CD4-positive, CD25-positive, alpha-beta regulatory T cell (primary cell): ENCODE measurements around the gene PGK1. TPM values are rescaled to one million over a fixed set of nuclear protein-coding genes. Genes with fewer than 3 reads are reported as not detected.
"Not testable (repeated sequence)": the region's sequence is repeated elsewhere in the genome, so short reads cannot be mapped to it uniquely, and the experiment has no call there.

Experiments
- ATAC-seq, 2 donors: fragments of 150-1000 bp; cut with Tn5 transposase; one replicate each; pipeline ENCODE4 v1.10.0; 2021; ENCODE audit warnings: low read depth in 2 of 2, moderate number of reproducible peaks in 2 of 2, moderate library complexity in 1 of 2
- DNase-seq, 3 donors: peaks; one replicate each; pipeline versions ENCODE4 v3.0.0 to v3.0.0-alpha.2; 2012 to 2022; ENCODE audit warnings: mixed read lengths in 1 of 3
- H3K27ac ChIP-seq: one replicate; pipeline ENCODE4 v1.7.0; 2013; ENCODE audit warnings: mild to moderate bottlenecking, low read length; ENCODE audit not compliant: insufficient read depth, poor library complexity, severe bottlenecking
- H3K27me3 ChIP-seq: one replicate; pipeline ENCODE4 v1.7.0; 2013; ENCODE audit warnings: low read length; ENCODE audit not compliant: control insufficient read depth, insufficient read depth
- H3K36me3 ChIP-seq: one replicate; pipeline ENCODE4 v1.7.0; 2013; ENCODE audit warnings: mild to moderate bottlenecking, low read length, moderate library complexity; ENCODE audit not compliant: control insufficient read depth, insufficient read depth
- H3K4me1 ChIP-seq: 2 replicates; pipeline ENCODE4 v1.7.0; 2013; ENCODE audit warnings: mild to moderate bottlenecking, low read length; ENCODE audit not compliant: insufficient read depth, control insufficient read depth, poor library complexity, severe bottlenecking
- H3K4me3 ChIP-seq: one replicate; pipeline ENCODE4 v1.7.0; 2013; ENCODE audit warnings: low read depth, mild to moderate bottlenecking, low read length, moderate library complexity
- H3K9me3 ChIP-seq, 2 experiments: 1 replicate in 1 of 2; 2 replicates in 1 of 2; pipeline ENCODE4 v1.7.0; 2013; ENCODE audit warnings: low read length in 2 of 2, mild to moderate bottlenecking in 1 of 2, moderate library complexity in 1 of 2; ENCODE audit not compliant: control insufficient read depth in 2 of 2
- H3K27ac Mint-ChIP-seq, 3 donors: one replicate each; pipeline ENCODE4 v1.8.0; 2020 to 2022; ENCODE audit warnings: mild to moderate bottlenecking in 3 of 3, mixed read lengths in 3 of 3, moderate library complexity in 2 of 3
- H3K27me3 Mint-ChIP-seq: one replicate; pipeline ENCODE4 v1.8.0; 2022; ENCODE audit warnings: mild to moderate bottlenecking, mixed read lengths
- H3K36me3 Mint-ChIP-seq: one replicate; pipeline ENCODE4 v1.8.0; 2020; ENCODE audit warnings: mixed read lengths
- H3K4me1 Mint-ChIP-seq, 4 donors: one replicate each; pipeline ENCODE4 v1.8.0; 2020 to 2022; ENCODE audit warnings: mixed read lengths in 4 of 4, mild to moderate bottlenecking in 1 of 4
- H3K4me3 Mint-ChIP-seq, 4 donors: one replicate each; pipeline ENCODE4 v1.8.0; 2020 to 2022; ENCODE audit warnings: mild to moderate bottlenecking in 4 of 4, mixed read lengths in 4 of 4, moderate library complexity in 3 of 4
- H3K9me3 Mint-ChIP-seq, 7 donors: one replicate each; pipeline ENCODE4 v1.8.0; 2020 to 2022; ENCODE audit warnings: mixed read lengths in 7 of 7, mild to moderate bottlenecking in 3 of 7, moderate library complexity in 2 of 7
- polyA plus RNA-seq, 4 donors: library from polyadenylated mRNA; unstranded; fragments of 300-500 nt; fragmentation: Illumina TruSeq; gene quantifications; one replicate each; pipeline ENCODE4 v1.2.3, GENCODE V29; 2021
- total RNA-seq: library from RNA; stranded (reverse); gene quantifications from one replicate; pipeline ENCODE4 v1.2.3, GENCODE V29; 2022

Gene PGK1
- total and polyA plus RNA-seq, 5 donors from 2014 or later = 254 to 490 (median 436) TPM

GRCh38 chrX:78118628-78119027, 14.6 kb downstream of the PGK1 start:
- no peak overlapping the region for H3K4me3 Mint-ChIP-seq
- H3K4me1 Mint-ChIP-seq = peaks cover 0 to 48% (median 22%) of the 10 kb centered on the region in 4 donors
- no peak for ATAC-seq

GRCh38 chrX:78119521-78120227, 15.6 kb downstream of the PGK1 start:
- peaks cover 87% of the 10 kb centered on the region for H3K36me3 ChIP-seq
- no peaks in the 10 kb centered on the region for H3K27me3 ChIP-seq
- Mint-ChIP-seq H3K36me3 (peaks cover 43% of the 10 kb centered on the region), H3K4me1 (peaks cover 4 to 43% (median 20%) of the 10 kb centered on the region in 4 donors), H3K27ac (peak overlapping the region in 2 of 3 donors; percentile 2 to 78), H3K4me3 (no peak overlapping the region), H3K9me3 (no peaks in the 10 kb centered on the region), H3K27me3 (no peaks in the 10 kb centered on the region)
- DNase-seq (no peak), ATAC-seq (no peak)
- H3K9me3 ChIP-seq = no peaks in the 10 kb centered on the region
- peak overlapping the region; percentile 33 for H3K27ac ChIP-seq
- H3K4me3 ChIP-seq = no peak overlapping the region
- H3K4me1 ChIP-seq = peaks cover 8% of the 10 kb centered on the region

More at GRCh38 chrX:78118628-78119027, 14.6 kb downstream of the PGK1 start:
- H3K27me3 Mint-ChIP-seq = no peaks in the 10 kb centered on the region
- peaks cover 40% of the 10 kb centered on the region for H3K36me3 Mint-ChIP-seq
- peaks cover 8% of the 10 kb centered on the region for H3K4me1 ChIP-seq
- H3K27ac Mint-ChIP-seq = peak overlapping the region in 1 of 3 donors; percentile 89
- H3K9me3 ChIP-seq = no peaks in the 10 kb centered on the region
- H3K27me3 ChIP-seq = no peaks in the 10 kb centered on the region
- no peak for DNase-seq
- no peaks in the 10 kb centered on the region for H3K9me3 Mint-ChIP-seq
- H3K4me3 ChIP-seq = no peak overlapping the region
- H3K27ac ChIP-seq = no peak overlapping the region
- peaks cover 87% of the 10 kb centered on the region for H3K36me3 ChIP-seq

GRCh38 chrX:78123190-78123589, 19.1 kb downstream of the PGK1 start:
- DNase-seq (no peak), ATAC-seq (no peak)
- Histone ChIP-seq H3K4me1 (no peaks in the 10 kb centered on the region), H3K27me3 (no peaks in the 10 kb centered on the region), H3K27ac (no peak overlapping the region), H3K36me3 (peaks cover 74% of the 10 kb centered on the region), H3K9me3 (no peaks in the 10 kb centered on the region), H3K4me3 (no peak overlapping the region)
- peaks cover 32% of the 10 kb centered on the region for H3K36me3 Mint-ChIP-seq
- H3K9me3 Mint-ChIP-seq = no peaks in the 10 kb centered on the region
- H3K27ac Mint-ChIP-seq = peak overlapping the region in 2 of 3 donors; percentile 40 to 53
- H3K4me1 Mint-ChIP-seq = peaks cover 2 to 19% (median 7%) of the 10 kb centered on the region in 4 donors
- no peak overlapping the region for H3K4me3 Mint-ChIP-seq
- H3K27me3 Mint-ChIP-seq = no peaks in the 10 kb centered on the region

- Mint-ChIP-seq H3K4me1 (peaks cover 2 to 14% (median 7%) of the 10 kb centered on the region in 4 donors), H3K4me3 (no peak overlapping the region), H3K36me3 (peaks cover 28% of the 10 kb centered on the region), H3K27me3 (no peaks in the 10 kb centered on the region), H3K27ac (no peak overlapping the region), H3K9me3 (no peaks in the 10 kb centered on the region)
- Histone ChIP-seq H3K27ac (no peak overlapping the region), H3K4me3 (no peak overlapping the region), H3K27me3 (no peaks in the 10 kb centered on the region), H3K4me1 (no peaks in the 10 kb centered on the region), H3K36me3 (peaks cover 65% of the 10 kb centered on the region), H3K9me3 (no peaks in the 10 kb centered on the region)
- ATAC-seq (no peak), DNase-seq (peak in 1 of 3 donors; percentile 19)
Measured at GRCh38 chrX:78124307-78124706, 20.3 kb downstream of the PGK1 start.

GRCh38 chrX:78125148-78125547, 21.1 kb downstream of the PGK1 start:
- H3K36me3 ChIP-seq = peaks cover 59% of the 10 kb centered on the region

GRCh38 chrX:78125781-78126180, 21.7 kb downstream of the PGK1 start:
- not testable (repeated sequence) for ATAC-seq, H3K4me1 ChIP-seq, H3K4me3 Mint-ChIP-seq, DNase-seq, H3K4me3 ChIP-seq, H3K27ac Mint-ChIP-seq, H3K27ac ChIP-seq, H3K27me3 ChIP-seq, H3K9me3 ChIP-seq, H3K4me1 Mint-ChIP-seq, H3K9me3 Mint-ChIP-seq, H3K27me3 Mint-ChIP-seq
- peaks cover 59% of the 10 kb centered on the region for H3K36me3 ChIP-seq
- H3K36me3 Mint-ChIP-seq = peaks cover 22% of the 10 kb centered on the region

More at GRCh38 chrX:78125148-78125547, 21.1 kb downstream of the PGK1 start:
- Histone ChIP-seq H3K4me1 (no peaks in the 10 kb centered on the region), H3K27me3 (no peaks in the 10 kb centered on the region), H3K9me3 (no peaks in the 10 kb centered on the region), H3K4me3 (no peak overlapping the region), H3K27ac (no peak overlapping the region)
- no peaks in the 10 kb centered on the region for H3K27me3 Mint-ChIP-seq
- H3K4me3 Mint-ChIP-seq = no peak overlapping the region
- no peaks in the 10 kb centered on the region for H3K9me3 Mint-ChIP-seq
- H3K4me1 Mint-ChIP-seq = peaks cover 2 to 9% (median 6%) of the 10 kb centered on the region in 4 donors
- no peak for DNase-seq
- no peak for ATAC-seq
- peaks cover 22% of the 10 kb centered on the region for H3K36me3 Mint-ChIP-seq
- H3K27ac Mint-ChIP-seq = no peak overlapping the region

GRCh38 chrX:78129714-78130113, 25.7 kb downstream of the PGK1 start:
- peaks cover 9% of the 10 kb centered on the region for H3K36me3 Mint-ChIP-seq
- H3K4me3 Mint-ChIP-seq = no peak overlapping the region
- H3K9me3 Mint-ChIP-seq = no peaks in the 10 kb centered on the region
- no peaks in the 10 kb centered on the region for H3K27me3 Mint-ChIP-seq
- H3K4me3 ChIP-seq = no peak overlapping the region
- H3K27me3 ChIP-seq = no peaks in the 10 kb centered on the region
- H3K4me1 Mint-ChIP-seq = peaks cover 0 to 5% (median 3%) of the 10 kb centered on the region in 4 donors
- no peak for DNase-seq
- no peak for ATAC-seq
- no peaks in the 10 kb centered on the region for H3K9me3 ChIP-seq
- no peaks in the 10 kb centered on the region for H3K4me1 ChIP-seq
- peak overlapping the region in 1 of 3 donors; percentile 8 for H3K27ac Mint-ChIP-seq
- H3K27ac ChIP-seq = no peak overlapping the region
- H3K36me3 ChIP-seq = peaks cover 34% of the 10 kb centered on the region

- H3K4me1 Mint-ChIP-seq = peaks cover 0 to 5% (median 3%) of the 10 kb centered on the region in 4 donors
- DNase-seq = no peak
- Histone ChIP-seq H3K9me3 (no peaks in the 10 kb centered on the region), H3K4me3 (no peak overlapping the region), H3K27me3 (no peaks in the 10 kb centered on the region), H3K36me3 (peaks cover 28% of the 10 kb centered on the region), H3K27ac (no peak overlapping the region), H3K4me1 (no peaks in the 10 kb centered on the region)
- H3K27me3 Mint-ChIP-seq = no peaks in the 10 kb centered on the region
- H3K4me3 Mint-ChIP-seq = no peak overlapping the region
- H3K36me3 Mint-ChIP-seq = peaks cover 4% of the 10 kb centered on the region
- H3K9me3 Mint-ChIP-seq = no peaks in the 10 kb centered on the region
- peak overlapping the region in 1 of 3 donors; percentile 49 for H3K27ac Mint-ChIP-seq
- ATAC-seq = no peak
Measured at GRCh38 chrX:78130396-78130795, 26.3 kb downstream of the PGK1 start.
